T-helper 1 cell treated with Interleukin-12 subunit alpha and Interleukin-12 subunit beta and Interleukin-4 antibody, amounts not matched to agents 30 ng/mL and 1 ng/mL, for 36 hours (primary cell): ENCODE data around the gene PDLIM4. TPM values are rescaled to one million over a fixed set of nuclear protein-coding genes. Genes with fewer than 3 reads are reported as not detected.

Source experiments
- intact Hi-C: fragments of 100-400 bp; cut with micrococcal nuclease; formaldehyde crosslinking; loops from one replicate; pipeline ENCODE4 v1.15.1; 2024
- total RNA-seq: library from RNA; stranded (reverse); gene quantifications from 2 replicates; pipeline ENCODE4 v1.2.3, GENCODE V29; 2022

Gene PDLIM4
- total RNA-seq, 1 donor from 2014 or later = 0.74 TPM

- intact Hi-C loops = no loop called here
These were observed 44.1 kb downstream of the PDLIM4 start for GRCh38 chr5:132301344-132302271.

DNA sequence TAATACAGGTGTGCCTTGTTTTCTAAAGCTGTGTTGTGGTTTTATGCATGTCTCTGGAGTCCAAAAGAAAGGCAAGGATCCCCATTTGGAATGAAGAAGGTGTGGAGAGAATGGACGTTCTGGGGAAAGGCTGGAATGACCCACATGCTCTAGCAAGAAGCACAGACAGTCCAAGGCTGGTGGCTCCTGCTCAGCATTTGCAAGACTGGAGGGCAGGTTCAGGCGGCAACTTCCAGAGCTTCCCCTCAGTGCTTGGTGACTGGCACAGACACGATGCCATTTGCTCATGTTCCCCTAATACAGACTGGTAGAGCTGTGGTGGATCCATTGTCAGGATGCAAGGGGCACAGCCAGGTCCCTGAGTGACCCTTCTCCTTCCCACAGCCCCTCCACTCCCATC, 44.9 kb downstream of the PDLIM4 start:
- intact Hi-C loops = no loop called here

DNA sequence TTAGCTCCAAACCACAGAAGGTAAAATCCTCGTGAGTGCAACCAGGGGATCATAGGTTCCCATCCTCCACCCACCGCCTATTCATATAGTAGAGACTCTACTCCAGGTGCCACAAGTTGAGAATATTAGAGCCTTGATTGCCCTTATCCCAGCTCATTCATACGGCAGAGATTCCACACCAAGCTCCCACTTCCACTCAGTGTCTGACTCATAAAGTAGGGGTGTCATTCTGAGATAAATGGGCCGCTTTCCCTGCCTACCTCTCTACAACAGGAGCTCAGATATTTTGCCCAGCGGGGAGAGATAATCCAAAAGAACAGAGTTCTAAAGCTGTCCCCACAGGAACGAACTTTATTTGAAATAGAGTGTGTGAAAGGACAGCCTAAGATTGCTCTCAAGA, 46.1 kb downstream of the PDLIM4 start:
- intact Hi-C loops = no loop called here

DNA sequence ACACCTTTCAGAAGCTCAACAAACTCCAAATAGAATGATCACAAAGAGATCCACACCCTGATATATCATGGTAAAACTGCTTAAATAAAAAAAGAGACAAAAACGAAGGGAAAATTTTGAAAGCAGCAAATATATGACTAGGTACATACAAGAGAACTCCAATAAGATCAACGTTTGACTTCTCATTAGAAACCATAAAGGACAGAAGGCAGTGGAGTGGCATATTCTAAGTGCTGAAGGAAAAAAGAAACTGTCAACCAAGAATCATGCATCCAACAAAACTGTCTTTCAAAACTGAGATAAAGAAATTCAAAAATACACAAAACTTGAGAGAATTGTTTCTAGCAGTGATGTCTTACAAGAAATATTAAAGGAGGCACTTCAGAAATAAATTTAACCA, 47.9 kb downstream of the PDLIM4 start:
- intact Hi-C loops = no loop called here

GRCh38 chr5:132308701-132309100, 51.2 kb downstream of the PDLIM4 start:
- intact Hi-C loops = no loop called here

DNA sequence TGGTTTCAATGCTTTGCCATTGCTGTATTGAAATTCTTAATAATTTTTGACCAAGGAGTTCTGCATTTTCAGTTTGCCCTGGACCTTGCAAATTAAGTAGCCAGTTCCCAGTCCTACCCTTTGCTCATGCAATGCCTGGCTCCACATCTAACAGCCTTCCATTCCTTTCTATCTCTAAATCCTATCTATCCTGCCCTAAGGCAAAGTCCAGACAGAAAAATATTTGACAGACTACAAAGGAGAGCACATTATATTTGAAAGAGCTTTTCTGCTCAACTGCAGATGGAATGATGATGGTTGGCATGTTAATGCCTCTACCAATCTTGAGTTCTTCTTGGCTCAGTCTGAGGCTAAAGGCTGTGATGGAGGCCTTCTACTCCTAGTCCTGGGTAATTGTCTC, 52.2 kb downstream of the PDLIM4 start:
- intact Hi-C loops = no loop called here

DNA sequence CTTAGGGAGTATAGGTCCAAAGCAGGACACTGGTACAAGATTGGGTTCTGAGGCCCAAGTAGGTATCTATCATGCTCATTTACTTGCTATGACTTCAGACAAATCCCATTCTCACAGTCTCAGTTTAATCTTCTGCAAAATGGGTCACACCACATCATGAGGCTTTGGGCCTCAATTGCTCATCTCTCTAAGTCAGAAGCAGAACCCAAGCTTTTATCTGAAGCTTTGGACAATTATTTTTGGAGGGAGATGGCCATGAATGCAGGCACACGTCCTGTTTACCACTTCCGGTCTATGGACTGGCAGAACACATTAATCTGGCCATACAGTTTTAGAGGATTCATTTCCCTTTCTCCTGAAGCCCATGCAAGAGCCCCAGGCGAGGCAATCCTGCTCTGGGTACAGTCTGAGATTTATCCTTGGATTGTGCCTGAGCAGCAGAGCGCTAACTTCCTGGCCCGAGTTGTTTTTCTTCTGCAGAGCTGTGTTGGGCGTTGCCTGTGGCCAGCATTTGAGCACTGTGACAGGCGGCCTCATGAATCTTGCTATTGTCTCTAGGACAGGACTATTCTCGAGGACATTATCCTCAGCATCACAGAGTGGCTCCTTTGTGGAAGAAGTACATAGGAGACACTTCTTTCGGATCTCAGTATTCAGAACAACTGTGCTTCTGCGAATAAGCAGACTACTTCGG, 52.8 kb downstream of the PDLIM4 start:
- intact Hi-C loops = no loop called here

- intact Hi-C loops = no loop called here
These were observed 55.9 kb downstream of the PDLIM4 start for GRCh38 chr5:132313366-132313765.

- intact Hi-C loops = no loop called here
These were observed 56.5 kb downstream of the PDLIM4 start for GRCh38 chr5:132313961-132314432.

- intact Hi-C loops = no loop called here
These were observed 58.1 kb downstream of the PDLIM4 start for GRCh38 chr5:132315529-132316067.

- intact Hi-C loops = no loop called here
These were observed 62.5 kb downstream of the PDLIM4 start for GRCh38 chr5:132319975-132320374.

GRCh38 chr5:132321109-132321721, 63.7 kb downstream of the PDLIM4 start:
- intact Hi-C loops = no loop called here

DNA sequence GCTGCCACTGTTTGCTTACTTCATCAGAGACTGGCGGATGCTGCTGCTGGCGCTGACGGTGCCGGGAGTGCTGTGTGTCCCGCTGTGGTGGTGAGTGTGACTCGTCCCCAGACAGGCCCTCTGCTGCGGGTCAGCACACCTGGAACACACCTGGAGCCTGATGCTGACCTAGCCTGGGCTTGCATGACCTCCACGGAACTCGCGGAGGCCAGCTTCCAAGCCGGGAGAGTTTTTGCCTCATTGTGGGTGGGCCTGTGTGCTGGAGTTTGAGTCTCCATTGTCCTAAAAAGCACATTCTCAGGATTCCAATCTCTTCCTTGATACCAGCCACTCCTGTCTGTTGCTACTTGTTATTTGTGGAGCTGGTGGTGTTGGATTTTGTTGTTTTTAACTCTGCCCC, 64.8 kb downstream of the PDLIM4 start:
- intact Hi-C loops = no loop called here

Other genes with a start within 250 kb of the PDLIM4 start
- 19.1 and 26.6 TPM in 2 replicates for gene ACSL6, start 246.0 kb upstream of the PDLIM4 start, total RNA-seq
- 5.0 and 6.0 TPM in 2 replicates for gene IL3, start 197.0 kb upstream of the PDLIM4 start, total RNA-seq
- gene CSF2, start 183.9 kb upstream of the PDLIM4 start, total RNA-seq = 240 and 246 TPM in 2 replicates
- gene P4HA2, start 29.8 kb upstream of the PDLIM4 start, total RNA-seq = 24.3 and 25.1 TPM in 2 replicates
- gene SLC22A4, start 36.7 kb downstream of the PDLIM4 start, total RNA-seq = 0.12 and 0.25 TPM in 2 replicates
- 4.8 and 5.0 TPM in 2 replicates for gene SLC22A5, start 112.0 kb downstream of the PDLIM4 start, total RNA-seq
- gene IRF1, start 233.1 kb downstream of the PDLIM4 start, total RNA-seq = 533 and 545 TPM in 2 replicates